Measurements from ENCODE around the gene SETD2. TPM values are rescaled to one million over a fixed set of nuclear protein-coding genes. Genes with fewer than 3 reads are reported as not detected.
"Not testable (repeated sequence)": the region's sequence is repeated elsewhere in the genome, so short reads cannot be mapped to it uniquely, and the experiment has no call there.

SETD2 gene
- polyA plus RNA-seq, 1 of the 3 experiments (the other 2 are of a cell fraction): 12.1 TPM

GRCh38 chr3:47028667-47029066, 135.2 kb downstream of the SETD2 start:
- DNase-seq: no peak
- POLR2A ChIA-PET: interaction anchor here (0.8 kb wide), 1 partner anchor 19 kb away, joined by 4 read pairs; no protein-coding TSS in a partner anchor
- H3K36me3 ChIP-seq (replicated peaks in 1 of 2; ENCODE audit: control insufficient read depth in 1 of 2, insufficient read depth in 2 of 2, low read length in 1 of 2): peaks cover 15 to 31% of the 10 kb centered on the region in 2 experiments
- H3K27me3 ChIP-seq (ENCODE audit: insufficient read depth): no peaks in the 10 kb centered on the region
- H3K4me2 ChIP-seq: no peak overlapping the region
- no peaks in the 10 kb centered on the region for H3K9me2 ChIP-seq
- H3K9ac ChIP-seq: no peak overlapping the region
- H3K27ac ChIP-seq (ENCODE audit: low read depth in 2 of 2, low read length in 1 of 2): no peak overlapping the region; a peak in 1 of 4 replicates
- H4K20me1 ChIP-seq (ENCODE audit: insufficient read depth): peaks cover 20% of the 10 kb centered on the region
- no peak overlapping the region for H3K4me3 ChIP-seq (ENCODE audit: low read depth in 2 of 2, low read length in 1 of 2)
- H2AFZ ChIP-seq (ENCODE audit: low read depth): no peak overlapping the region
- H3K79me2 ChIP-seq (ENCODE audit: insufficient read depth): peaks cover 42% of the 10 kb centered on the region
- peaks cover 9% of the 10 kb centered on the region for H3F3A ChIP-seq (replicated peaks; ENCODE audit: insufficient read depth)
- H3K9me3 ChIP-seq: no peaks in the 10 kb centered on the region
- TF ChIP-seq MEF2A (IDR thresholded peaks at IDR 0.05; ENCODE audit: borderline replicate concordance, low read depth): no peak
- no peak for TF ChIP-seq USF1 (IDR thresholded peaks at IDR 0.05; ENCODE audit: borderline replicate concordance, low read depth)
- TF ChIP-seq SIN3A (IDR thresholded peaks at IDR 0.05; ENCODE audit: borderline replicate concordance, low read depth, low read length): no peak
- TF ChIP-seq, protein P1, sequence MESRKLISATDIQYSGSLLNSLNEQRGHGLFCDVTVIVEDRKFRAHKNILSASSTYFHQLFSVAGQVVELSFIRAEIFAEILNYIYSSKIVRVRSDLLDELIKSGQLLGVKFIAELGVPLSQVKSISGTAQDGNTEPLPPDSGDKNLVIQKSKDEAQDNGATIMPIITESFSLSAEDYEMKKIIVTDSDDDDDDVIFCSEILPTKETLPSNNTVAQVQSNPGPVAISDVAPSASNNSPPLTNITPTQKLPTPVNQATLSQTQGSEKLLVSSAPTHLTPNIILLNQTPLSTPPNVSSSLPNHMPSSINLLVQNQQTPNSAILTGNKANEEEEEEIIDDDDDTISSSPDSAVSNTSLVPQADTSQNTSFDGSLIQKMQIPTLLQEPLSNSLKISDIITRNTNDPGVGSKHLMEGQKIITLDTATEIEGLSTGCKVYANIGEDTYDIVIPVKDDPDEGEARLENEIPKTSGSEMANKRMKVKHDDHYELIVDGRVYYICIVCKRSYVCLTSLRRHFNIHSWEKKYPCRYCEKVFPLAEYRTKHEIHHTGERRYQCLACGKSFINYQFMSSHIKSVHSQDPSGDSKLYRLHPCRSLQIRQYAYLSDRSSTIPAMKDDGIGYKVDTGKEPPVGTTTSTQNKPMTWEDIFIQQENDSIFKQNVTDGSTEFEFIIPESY (IDR thresholded peaks at IDR 0.05; ENCODE audit: borderline replicate concordance, low read depth): no peak
- no peak for TF ChIP-seq POLR2AphosphoS5 (IDR thresholded peaks at IDR 0.05; ENCODE audit: low read depth, low read length)
- no peak for TF ChIP-seq FOXM1 (IDR thresholded peaks at IDR 0.05; ENCODE audit: low read depth)
- no peak for TF ChIP-seq RFX5 (IDR thresholded peaks at IDR 0.05; ENCODE audit: low read length)
- CTCF ChIA-PET: interaction anchor here (0.5 to 1.6 kb wide), 3 partner anchors 105 to 473 kb away, joined by 3 to 4 read pairs (median 4); no protein-coding TSS in a partner anchor
- H3K4me1 ChIP-seq (ENCODE audit: control insufficient read depth in 1 of 2, insufficient read depth in 2 of 2, low read depth in 1 of 2, low read length in 1 of 2): peaks cover 0 to 3% of the 10 kb centered on the region in 2 experiments; a peak in 1 of 4 replicates
- WGBS (ENCODE audit: low lambda C conversion rate): 90% methylated on average over 1 of the region's 1 CpG

DNA sequence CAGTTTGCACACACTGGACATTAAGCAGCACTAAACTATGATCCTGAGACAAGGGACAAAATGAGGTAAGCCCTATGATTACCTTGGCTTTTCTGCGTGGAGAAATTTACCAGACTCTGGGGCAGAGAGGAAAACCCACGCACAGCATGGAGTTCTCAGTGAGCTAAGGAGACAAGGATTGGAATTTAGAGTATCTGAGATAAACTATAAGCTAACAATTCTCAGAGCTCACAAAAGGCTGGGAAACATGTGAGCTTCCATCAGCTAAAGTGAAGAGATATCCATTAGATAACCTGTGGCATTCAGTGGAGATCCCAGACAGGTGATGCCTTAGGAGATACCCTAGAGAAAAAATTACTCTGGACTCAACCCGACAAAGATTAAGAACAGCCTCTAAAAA, 135.8 kb downstream of the SETD2 start:
- peak overlapping the region in 1 of 2 experiments; percentile 41; a peak in 1 of 4 replicates for H3K27ac ChIP-seq (ENCODE audit: low read depth in 2 of 2, low read length in 1 of 2)
- no peaks in the 10 kb centered on the region for H3K9me2 ChIP-seq
- DNase-seq: no peak
- H3K4me3 ChIP-seq (ENCODE audit: low read depth in 2 of 2, low read length in 1 of 2): no peak overlapping the region
- TF ChIP-seq MAX (IDR thresholded peaks at IDR 0.05; ENCODE audit: low read depth) (no peak), FOXM1 (IDR thresholded peaks at IDR 0.05; ENCODE audit: low read depth) (no peak)
- H3K27me3 ChIP-seq (ENCODE audit: insufficient read depth): no peaks in the 10 kb centered on the region
- ChIA-PET CTCF (interaction anchor here (0.5 to 1.6 kb wide), 4 partner anchors 15 to 474 kb away, joined by 3 to 4 read pairs (median 4); no protein-coding TSS in a partner anchor), POLR2A (no interaction called here)
- H3K9me3 ChIP-seq: no peaks in the 10 kb centered on the region
- no peak overlapping the region for H3K4me2 ChIP-seq
- H4K20me1 ChIP-seq (ENCODE audit: insufficient read depth): peaks cover 21% of the 10 kb centered on the region
- WGBS (ENCODE audit: low lambda C conversion rate): 93% methylated on average over 3 of the region's 3 CpGs
- H3K79me2 ChIP-seq (ENCODE audit: insufficient read depth): peaks cover 47% of the 10 kb centered on the region
- H3K36me3 ChIP-seq (replicated peaks in 1 of 2; ENCODE audit: control insufficient read depth in 1 of 2, insufficient read depth in 2 of 2, low read length in 1 of 2): peaks cover 13 to 31% of the 10 kb centered on the region in 2 experiments
- H3K9ac ChIP-seq: no peak overlapping the region
- peaks cover 11% of the 10 kb centered on the region for H3F3A ChIP-seq (replicated peaks; ENCODE audit: insufficient read depth)
- H3K4me1 ChIP-seq (ENCODE audit: control insufficient read depth in 1 of 2, insufficient read depth in 2 of 2, low read depth in 1 of 2, low read length in 1 of 2): peaks cover 0 to 3% of the 10 kb centered on the region in 2 experiments; a peak in 1 of 4 replicates
- no peak overlapping the region for H2AFZ ChIP-seq (ENCODE audit: low read depth)

DNA sequence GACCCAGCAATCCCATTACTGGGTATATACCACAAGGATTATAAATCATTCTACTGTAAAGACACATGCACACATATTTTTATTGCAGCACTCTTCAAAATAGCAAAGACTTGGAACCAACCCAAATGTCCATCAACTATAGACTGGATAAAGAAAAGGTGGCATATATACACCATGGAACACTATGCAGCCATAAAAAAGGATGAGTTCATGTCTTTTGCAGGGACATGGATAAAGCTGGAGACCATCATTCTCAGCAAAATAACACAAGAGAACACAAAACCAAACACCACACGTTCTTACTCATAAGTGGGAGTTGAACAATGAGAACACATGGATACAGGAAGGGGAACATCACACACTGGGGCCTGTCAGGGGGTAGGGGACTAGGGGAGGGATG, 137.5 kb downstream of the SETD2 start:
- DNase-seq; H3K4me3 ChIP-seq (ENCODE audit: low read depth in 2 of 2, low read length in 1 of 2); H3K9me2 ChIP-seq; H3K4me2 ChIP-seq; H2AFZ ChIP-seq (ENCODE audit: low read depth); H3K9me3 ChIP-seq; H3K27me3 ChIP-seq (ENCODE audit: insufficient read depth); POLR2A ChIA-PET; H3K4me1 ChIP-seq (ENCODE audit: control insufficient read depth in 1 of 2, insufficient read depth in 2 of 2, low read depth in 1 of 2, low read length in 1 of 2); CTCF ChIA-PET; H3F3A ChIP-seq (replicated peaks; ENCODE audit: insufficient read depth); H3K27ac ChIP-seq (ENCODE audit: low read depth in 2 of 2, low read length in 1 of 2); H3K9ac ChIP-seq: not testable (repeated sequence)
- H3K36me3 ChIP-seq (replicated peaks in 1 of 2; ENCODE audit: control insufficient read depth in 1 of 2, insufficient read depth in 2 of 2, low read length in 1 of 2): peaks cover 11 to 22% of the 10 kb centered on the region in 2 experiments
- H3K79me2 ChIP-seq (ENCODE audit: insufficient read depth): peaks cover 65% of the 10 kb centered on the region
- WGBS (ENCODE audit: low lambda C conversion rate): 88% methylated on average over 1 of the region's 1 CpG
- peaks cover 21% of the 10 kb centered on the region for H4K20me1 ChIP-seq (ENCODE audit: insufficient read depth)
